Adrenal gland (tissue), 5 donors: ENCODE measurements around the gene KIF4A.

Source experiments
- POLR2A ChIP-seq, 2 donors: fragments of 450-650 bp; IDR thresholded peaks; one replicate each; pipeline ENCODE4 v1.6.1; 2017; ENCODE audit warnings: antibody characterized with exemption in 2 of 2, mild to moderate bottlenecking in 2 of 2, moderate library complexity in 1 of 2
- TF ChIP-seq, protein P1 (sequence below), 6 experiments: fragments of 450-650 bp in 4 of 6; fragments of 200-600 bp in 2 of 6; sonication (generic) in 1 of 6; IDR thresholded peaks; 1 replicate in 5 of 6; 2 replicates in 1 of 6; pipeline versions ENCODE4 v1.5.1 to v1.8.0; 2016 to 2021; ENCODE audit warnings: antibody characterized with exemption in 6 of 6, mild to moderate bottlenecking in 2 of 6, moderate library complexity in 1 of 6
- donor health status: DM: no; HTN: no; CAD: no.

DNA sequence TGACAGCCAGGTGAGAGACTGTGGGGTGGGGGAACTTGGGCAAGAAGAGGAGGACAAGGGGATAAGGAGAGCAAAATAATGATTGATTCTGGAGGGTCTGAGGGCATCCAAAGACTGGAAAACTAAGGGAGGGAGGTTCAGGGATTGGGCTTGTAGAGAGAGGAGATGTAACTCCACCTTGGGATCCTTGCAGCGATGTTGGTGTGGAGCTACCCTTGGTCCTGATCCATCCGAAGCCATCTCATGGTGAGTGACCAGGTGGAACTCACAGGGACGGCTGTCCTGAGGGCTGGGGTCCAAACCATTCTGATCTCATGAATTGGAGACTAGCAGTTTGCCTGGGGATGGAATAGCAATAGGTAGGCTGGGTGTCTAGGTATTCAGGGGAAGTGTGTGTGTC is 9.3 kb upstream of the KIF4A start:
- no peak for TF ChIP-seq POLR2A (IDR thresholded peaks at IDR 0.05)
- TF ChIP-seq, protein P1, sequence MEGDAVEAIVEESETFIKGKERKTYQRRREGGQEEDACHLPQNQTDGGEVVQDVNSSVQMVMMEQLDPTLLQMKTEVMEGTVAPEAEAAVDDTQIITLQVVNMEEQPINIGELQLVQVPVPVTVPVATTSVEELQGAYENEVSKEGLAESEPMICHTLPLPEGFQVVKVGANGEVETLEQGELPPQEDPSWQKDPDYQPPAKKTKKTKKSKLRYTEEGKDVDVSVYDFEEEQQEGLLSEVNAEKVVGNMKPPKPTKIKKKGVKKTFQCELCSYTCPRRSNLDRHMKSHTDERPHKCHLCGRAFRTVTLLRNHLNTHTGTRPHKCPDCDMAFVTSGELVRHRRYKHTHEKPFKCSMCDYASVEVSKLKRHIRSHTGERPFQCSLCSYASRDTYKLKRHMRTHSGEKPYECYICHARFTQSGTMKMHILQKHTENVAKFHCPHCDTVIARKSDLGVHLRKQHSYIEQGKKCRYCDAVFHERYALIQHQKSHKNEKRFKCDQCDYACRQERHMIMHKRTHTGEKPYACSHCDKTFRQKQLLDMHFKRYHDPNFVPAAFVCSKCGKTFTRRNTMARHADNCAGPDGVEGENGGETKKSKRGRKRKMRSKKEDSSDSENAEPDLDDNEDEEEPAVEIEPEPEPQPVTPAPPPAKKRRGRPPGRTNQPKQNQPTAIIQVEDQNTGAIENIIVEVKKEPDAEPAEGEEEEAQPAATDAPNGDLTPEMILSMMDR (IDR thresholded peaks at IDR 0.05) = no peak
